Astrocyte of the spinal cord (primary cell): ENCODE measurements around the gene DAP.

Experiments
- DNase-seq: peaks from one replicate; pipeline ENCODE4 v3.0.0; 2011; ENCODE audit warnings: low read depth, low spot score
- H3K4me3 ChIP-seq: 2 replicates; pipeline ENCODE4 v1.5.1; 2011; ENCODE audit warnings: low read depth, mild to moderate bottlenecking, low read length, moderate library complexity
- in situ Hi-C: cut with HindIII; loops from 2 replicates; pipeline ENCODE4 v1.10.0; 2017; ENCODE audit warnings: low sequenced_read_pairs
- TF ChIP-seq, protein P1 (sequence below): IDR thresholded peaks from 2 replicates; pipeline ENCODE4 v1.5.1; 2012; ENCODE audit warnings: low read depth, mild to moderate bottlenecking, low read length, inconsistent platforms

Gene DAP

GRCh38 chr5:10630126-10630525 is 130.9 kb downstream of the DAP start:
- no peak overlapping the region for H3K4me3 ChIP-seq
- no peak for DNase-seq
- in situ Hi-C loops: no loop called here
- TF ChIP-seq, protein P1, sequence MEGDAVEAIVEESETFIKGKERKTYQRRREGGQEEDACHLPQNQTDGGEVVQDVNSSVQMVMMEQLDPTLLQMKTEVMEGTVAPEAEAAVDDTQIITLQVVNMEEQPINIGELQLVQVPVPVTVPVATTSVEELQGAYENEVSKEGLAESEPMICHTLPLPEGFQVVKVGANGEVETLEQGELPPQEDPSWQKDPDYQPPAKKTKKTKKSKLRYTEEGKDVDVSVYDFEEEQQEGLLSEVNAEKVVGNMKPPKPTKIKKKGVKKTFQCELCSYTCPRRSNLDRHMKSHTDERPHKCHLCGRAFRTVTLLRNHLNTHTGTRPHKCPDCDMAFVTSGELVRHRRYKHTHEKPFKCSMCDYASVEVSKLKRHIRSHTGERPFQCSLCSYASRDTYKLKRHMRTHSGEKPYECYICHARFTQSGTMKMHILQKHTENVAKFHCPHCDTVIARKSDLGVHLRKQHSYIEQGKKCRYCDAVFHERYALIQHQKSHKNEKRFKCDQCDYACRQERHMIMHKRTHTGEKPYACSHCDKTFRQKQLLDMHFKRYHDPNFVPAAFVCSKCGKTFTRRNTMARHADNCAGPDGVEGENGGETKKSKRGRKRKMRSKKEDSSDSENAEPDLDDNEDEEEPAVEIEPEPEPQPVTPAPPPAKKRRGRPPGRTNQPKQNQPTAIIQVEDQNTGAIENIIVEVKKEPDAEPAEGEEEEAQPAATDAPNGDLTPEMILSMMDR: no peak

- DNase-seq: no peak
- TF ChIP-seq, protein P1: no peak
- in situ Hi-C loops: no loop called here
- no peak overlapping the region for H3K4me3 ChIP-seq
Observed at GRCh38 chr5:10629682-10630081, 131.4 kb downstream of the DAP start.
